ENCODE data around the gene S1PR2. TPM values are rescaled to one million over a fixed set of nuclear protein-coding genes. Genes with fewer than 3 reads are reported as not detected.

The S1PR2 gene
- total RNA-seq, 1 donor from 2014 or later = 2.5 TPM

- DNase-seq (ENCODE audit: low read depth) = no peak
- no peak overlapping the region for H3K4me3 ChIP-seq (ENCODE audit: low read depth, low read length)
- TF ChIP-seq CTCF (conservative IDR thresholded peaks at IDR 0.05; ENCODE audit: low read depth, low read length) = no peak
Observed at GRCh38 chr19:10211691-10212090, 19.4 kb downstream of the S1PR2 start.

GRCh38 chr19:10211061-10211460 is 20.1 kb downstream of the S1PR2 start:
- no peak for DNase-seq (ENCODE audit: low read depth)
- no peak for TF ChIP-seq CTCF (conservative IDR thresholded peaks at IDR 0.05; ENCODE audit: low read depth, low read length)
- no peak overlapping the region for H3K4me3 ChIP-seq (ENCODE audit: low read depth, low read length)

- DNase-seq (ENCODE audit: low read depth) = no peak
- H3K4me3 ChIP-seq (ENCODE audit: low read depth, low read length) = no peak overlapping the region
- TF ChIP-seq CTCF (conservative IDR thresholded peaks at IDR 0.05; ENCODE audit: low read depth, low read length) = no peak
Observed at GRCh38 chr19:10209315-10209714, 21.8 kb downstream of the S1PR2 start.

- TF ChIP-seq CTCF (conservative IDR thresholded peaks at IDR 0.05; ENCODE audit: low read depth, low read length) = no peak
- no peak overlapping the region for H3K4me3 ChIP-seq (ENCODE audit: low read depth, low read length)
- no peak for DNase-seq (ENCODE audit: low read depth)
Observed at GRCh38 chr19:10207026-10207425, 24.1 kb downstream of the S1PR2 start.

GRCh38 chr19:10206226-10206885 is 24.8 kb downstream of the S1PR2 start:
- no peak for DNase-seq (ENCODE audit: low read depth)
- H3K4me3 ChIP-seq (ENCODE audit: low read depth, low read length) = no peak overlapping the region
- no peak for TF ChIP-seq CTCF (conservative IDR thresholded peaks at IDR 0.05; ENCODE audit: low read depth, low read length)

GRCh38 chr19:10205636-10206035 is 25.5 kb downstream of the S1PR2 start:
- no peak for DNase-seq (ENCODE audit: low read depth)
- H3K4me3 ChIP-seq (ENCODE audit: low read depth, low read length) = no peak overlapping the region
- no peak for TF ChIP-seq CTCF (conservative IDR thresholded peaks at IDR 0.05; ENCODE audit: low read depth, low read length)

- TF ChIP-seq CTCF (conservative IDR thresholded peaks at IDR 0.05; ENCODE audit: low read depth, low read length) = no peak
- no peak overlapping the region for H3K4me3 ChIP-seq (ENCODE audit: low read depth, low read length)
- DNase-seq (ENCODE audit: low read depth) = no peak
Observed at GRCh38 chr19:10203686-10204085, 27.4 kb downstream of the S1PR2 start.
